HEK293 (cell line): Measurements from ENCODE around the gene H3-3A.
A peak's percentile ranks its signal among the peaks of the same experiment; 100 is the strongest.

Experiments used
- CTCF ChIA-PET: fragments of 350-600 bp; formaldehyde crosslinking; extraction: SDS; loops from one replicate; lab custom pipeline; 2021; ENCODE audit warnings: antibody characterized with exemption; lab: Yijun Ruan, JAX
- POLR2A ChIA-PET: fragments of 300-600 bp; formaldehyde crosslinking; extraction: SDS; loops from one replicate; lab custom pipeline; 2020; ENCODE audit warnings: antibody characterized with exemption, inconsistent platforms; lab: Yijun Ruan, JAX
- H3K27ac ChIP-seq: fragments of 200-500 bp; sonication (Bioruptor generic); 2 replicates; pipeline ENCODE4 v1.5.1; 2014; ENCODE audit warnings: low read depth, low read length, control low read depth, inconsistent platforms; ENCODE audit errors: extremely low read depth
- H3K36me3 ChIP-seq, 2 experiments: fragments of 200-500 bp in 1 of 2; sonication (Bioruptor generic) in 1 of 2; 1 replicate in 1 of 2; 2 replicates in 1 of 2; pipeline ENCODE4 v1.5.1; 2014 to 2017; ENCODE audit warnings: inconsistent platforms in 2 of 2, low read length in 2 of 2; ENCODE audit not compliant: control insufficient read depth in 2 of 2, insufficient read depth in 1 of 2
- H3K4me1 ChIP-seq: fragments of 200-500 bp; sonication (Bioruptor generic); 2 replicates; pipeline ENCODE4 v1.5.1; 2014; ENCODE audit warnings: mild to moderate bottlenecking, low read length, inconsistent platforms; ENCODE audit not compliant: control insufficient read depth, insufficient read depth
- H3K4me3 ChIP-seq: 2 replicates; pipeline ENCODE4 v1.5.1; 2011; ENCODE audit warnings: low read depth, mild to moderate bottlenecking, control low read depth, low read length, moderate library complexity
- H3K9me3 ChIP-seq: fragments of 200-500 bp; sonication (Bioruptor generic); 2 replicates; pipeline ENCODE4 v1.5.1; 2014; ENCODE audit warnings: low read depth, low read length, inconsistent platforms; ENCODE audit not compliant: control insufficient read depth, insufficient read depth
- EGR2 ChIP-seq: fragments of 450-650 bp; formaldehyde crosslinking; IDR thresholded peaks from 2 replicates; pipeline ENCODE4 v1.5.1; 2016; ENCODE audit warnings: low read depth, missing biosample characterization, missing genetic modification characterization
- KLF16 ChIP-seq: fragments of 450-650 bp; formaldehyde crosslinking; IDR thresholded peaks from 2 replicates; pipeline ENCODE4 v1.5.1; 2017; ENCODE audit warnings: missing biosample characterization, missing genetic modification characterization
- KLF8 ChIP-seq: fragments of 450-650 bp; formaldehyde crosslinking; IDR thresholded peaks from 2 replicates; pipeline ENCODE4 v1.5.1; 2016; ENCODE audit warnings: missing biosample characterization, missing genetic modification characterization
- OSR2 ChIP-seq: fragments of 450-650 bp; formaldehyde crosslinking; IDR thresholded peaks from 2 replicates; pipeline ENCODE4 v1.5.1; 2016; ENCODE audit warnings: missing biosample characterization, missing genetic modification characterization
- YY2 ChIP-seq: fragments of 450-650 bp; formaldehyde crosslinking; IDR thresholded peaks from 2 replicates; pipeline ENCODE4 v1.5.1; 2016; ENCODE audit warnings: missing biosample characterization, missing genetic modification characterization
- ZFHX2 ChIP-seq: fragments of 450-650 bp; formaldehyde crosslinking; conservative IDR thresholded peaks from 2 replicates; pipeline ENCODE4 v1.5.1; 2016; ENCODE audit warnings: missing biosample characterization, missing genetic modification characterization
- ZFP69B ChIP-seq: fragments of 450-650 bp; formaldehyde crosslinking; IDR thresholded peaks from 2 replicates; pipeline ENCODE4 v1.5.1; 2016; ENCODE audit warnings: missing biosample characterization, missing genetic modification characterization
- ZNF26 ChIP-seq: fragments of 450-650 bp; formaldehyde crosslinking; IDR thresholded peaks from 2 replicates; pipeline ENCODE4 v1.5.1; 2016; ENCODE audit warnings: missing biosample characterization, missing genetic modification characterization
- ZNF366 ChIP-seq: fragments of 450-650 bp; formaldehyde crosslinking; conservative IDR thresholded peaks from 2 replicates; pipeline ENCODE4 v1.5.1; 2016; ENCODE audit warnings: missing biosample characterization, missing genetic modification characterization
- ZNF398 ChIP-seq: fragments of 450-650 bp; formaldehyde crosslinking; IDR thresholded peaks from 2 replicates; pipeline ENCODE4 v1.5.1; 2017; ENCODE audit warnings: missing biosample characterization, missing genetic modification characterization
- TF ChIP-seq, protein P1 (sequence below): fragments of 450-650 bp; formaldehyde crosslinking; IDR thresholded peaks from 2 replicates; pipeline ENCODE4 v1.5.1; 2016; ENCODE audit warnings: missing biosample characterization, missing genetic modification characterization
- TF ChIP-seq, protein P2 (sequence below): fragments of 450-650 bp; IDR thresholded peaks from 2 replicates; pipeline ENCODE4 v1.5.1; 2018; ENCODE audit warnings: missing biosample characterization, missing genetic modification characterization

The H3-3A gene

DNA sequence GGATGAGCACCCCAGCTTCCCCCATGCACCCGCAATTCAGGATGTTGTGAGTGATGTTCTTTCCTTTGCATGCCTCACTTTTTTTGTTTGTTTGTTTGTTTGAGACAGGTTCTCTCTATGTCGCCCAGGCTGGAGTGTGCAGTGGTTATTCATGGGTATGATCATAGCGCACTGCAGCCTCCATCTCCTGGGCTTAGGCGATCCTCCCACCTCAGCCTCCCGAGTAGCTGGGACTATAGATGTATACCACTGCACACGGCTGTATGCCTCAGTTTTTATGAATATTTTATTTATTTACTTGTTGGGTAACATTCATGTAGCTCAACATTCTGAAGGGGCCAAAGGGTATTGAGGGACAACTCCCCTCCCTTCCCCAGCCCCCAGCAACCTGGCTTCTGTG is 54.8 kb downstream of the H3-3A start:
- TF ChIP-seq KLF8 (tag by site-specific recombination) = no peak
- TF ChIP-seq, protein P1, sequence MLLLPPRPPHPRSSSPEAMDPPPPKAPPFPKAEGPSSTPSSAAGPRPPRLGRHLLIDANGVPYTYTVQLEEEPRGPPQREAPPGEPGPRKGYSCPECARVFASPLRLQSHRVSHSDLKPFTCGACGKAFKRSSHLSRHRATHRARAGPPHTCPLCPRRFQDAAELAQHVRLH (tag by site-specific recombination) = 0 out of 2 replicates have a peak, but pooled peaks have one; percentile 31
- H3K4me3 ChIP-seq = no peak overlapping the region
- no peaks in the 10 kb centered on the region; the same call in 1 of the 2 replicates for H3K4me1 ChIP-seq
- no peak overlapping the region for H3K27ac ChIP-seq
- no peaks in the 10 kb centered on the region for H3K9me3 ChIP-seq
- no peaks in the 10 kb centered on the region for H3K36me3 ChIP-seq
- ChIA-PET CTCF (interaction anchor here (0.7 to 5.1 kb wide), 6 partner anchors 8 to 371 kb away, joined by 3 to 86 read pairs (median 3); no protein-coding TSS in a partner anchor), POLR2A (interaction anchor here (1.5 to 4.6 kb wide), 3 partner anchors 7 to 118 kb away, joined by 4 to 27 read pairs (median 10); partner anchors contain the start of genes H3-3A and SDE2)

GRCh38 chr1:226118357-226118756 is 55.8 kb downstream of the H3-3A start:
- POLR2A ChIA-PET = interaction anchor here (1.6 to 4.6 kb wide), 3 partner anchors 8 to 56 kb away, joined by 5 to 27 read pairs (median 10); partner anchors contain the start of gene H3-3A
- Histone ChIP-seq H3K9me3 (no peaks in the 10 kb centered on the region), H3K4me1 (peaks cover 5% of the 10 kb centered on the region), H3K27ac (no peak overlapping the region), H3K36me3 (no peaks in the 10 kb centered on the region), H3K4me3 (no peak overlapping the region)
- CTCF ChIA-PET = interaction anchor here (0.6 to 5.1 kb wide), 7 partner anchors 7 to 290 kb away, joined by 3 to 86 read pairs (median 3); partner anchors contain the start of gene PARP1
- TF ChIP-seq ZFP69B (tag by site-specific recombination) (no peak), OSR2 (tag by site-specific recombination) (no peak), EGR2 (tag by site-specific recombination) (peak; percentile 99), YY2 (no peak), ZNF26 (tag by site-specific recombination) (no peak), ZNF398 (tag by site-specific recombination) (peak; percentile 78), ZFHX2 (peak; percentile 98)
- TF ChIP-seq, protein P2, sequence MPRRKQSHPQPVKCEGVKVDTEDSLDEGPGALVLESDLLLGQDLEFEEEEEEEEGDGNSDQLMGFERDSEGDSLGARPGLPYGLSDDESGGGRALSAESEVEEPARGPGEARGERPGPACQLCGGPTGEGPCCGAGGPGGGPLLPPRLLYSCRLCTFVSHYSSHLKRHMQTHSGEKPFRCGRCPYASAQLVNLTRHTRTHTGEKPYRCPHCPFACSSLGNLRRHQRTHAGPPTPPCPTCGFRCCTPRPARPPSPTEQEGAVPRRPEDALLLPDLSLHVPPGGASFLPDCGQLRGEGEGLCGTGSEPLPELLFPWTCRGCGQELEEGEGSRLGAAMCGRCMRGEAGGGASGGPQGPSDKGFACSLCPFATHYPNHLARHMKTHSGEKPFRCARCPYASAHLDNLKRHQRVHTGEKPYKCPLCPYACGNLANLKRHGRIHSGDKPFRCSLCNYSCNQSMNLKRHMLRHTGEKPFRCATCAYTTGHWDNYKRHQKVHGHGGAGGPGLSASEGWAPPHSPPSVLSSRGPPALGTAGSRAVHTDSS (tag by site-specific recombination) = peak; percentile 57

GRCh38 chr1:226119169-226119568 is 56.7 kb downstream of the H3-3A start:
- CTCF ChIA-PET = interaction anchor here (0.6 to 5.1 kb wide), 8 partner anchors 8 to 1342 kb away, joined by 3 to 86 read pairs (median 6); partner anchors contain the start of genes H3-3A and PARP1
- H3K4me1 ChIP-seq = peaks cover 5% of the 10 kb centered on the region
- no peaks in the 10 kb centered on the region for H3K9me3 ChIP-seq
- no peaks in the 10 kb centered on the region for H3K36me3 ChIP-seq
- POLR2A ChIA-PET = interaction anchor here (1.6 to 4.6 kb wide), 3 partner anchors 9 to 57 kb away, joined by 5 to 27 read pairs (median 10); partner anchors contain the start of gene H3-3A
- H3K27ac ChIP-seq = no peak overlapping the region
- no peak for TF ChIP-seq KLF16 (tag by site-specific recombination)
- 0 out of 2 replicates have a peak, but pooled peaks have one; percentile 41 for TF ChIP-seq ZNF366
- H3K4me3 ChIP-seq = no peak overlapping the region
